CD4-positive, alpha-beta T cell treated with Interleukin-2 at 100 ng/mL for 4 hours (primary cell): Measurements from ENCODE around the gene TMEM116.
A peak's percentile ranks its signal among the peaks of the same experiment; 100 is the strongest.
"Not testable (repeated sequence)": the region's sequence is repeated elsewhere in the genome, so short reads cannot be mapped to it uniquely, and the experiment has no call there.

Source experiments
- DNase-seq: peaks from one replicate; pipeline ENCODE4 v3.0.0-alpha.2; 2020; ENCODE audit warnings: low spot score

TMEM116 gene

GRCh38 chr12:112009596-112009995 lies 3.4 kb downstream of the TMEM116 start:
- DNase-seq: not testable (repeated sequence)

- no peak for DNase-seq
Observed at GRCh38 chr12:112008918-112009317, 4.0 kb downstream of the TMEM116 start.

GRCh38 chr12:112007945-112008344 lies 5.0 kb downstream of the TMEM116 start:
- no peak for DNase-seq

- DNase-seq: no peak
Observed at GRCh38 chr12:112005419-112006395, 7.3 kb downstream of the TMEM116 start.

GRCh38 chr12:112004041-112004440 lies 8.9 kb downstream of the TMEM116 start:
- DNase-seq: no peak

- no peak for DNase-seq
Observed at GRCh38 chr12:112001576-112001975, 11.4 kb downstream of the TMEM116 start.

GRCh38 chr12:112000820-112001219 lies 12.1 kb downstream of the TMEM116 start:
- DNase-seq: no peak

- DNase-seq: not testable (repeated sequence)
Observed at GRCh38 chr12:111999129-111999528, 13.8 kb downstream of the TMEM116 start.

- DNase-seq: no peak
Observed at GRCh38 chr12:111998015-111998414, 14.9 kb downstream of the TMEM116 start.

GRCh38 chr12:111997300-111997699 lies 15.7 kb downstream of the TMEM116 start:
- DNase-seq: no peak

GRCh38 chr12:111995782-111996480 lies 17.0 kb downstream of the TMEM116 start:
- DNase-seq: no peak

- peak; percentile 66 for DNase-seq
Observed at GRCh38 chr12:111994211-111995111, 18.5 kb downstream of the TMEM116 start.

GRCh38 chr12:111993292-111994150 lies 19.4 kb downstream of the TMEM116 start:
- peak; percentile 45 for DNase-seq

- no peak for DNase-seq
Observed at GRCh38 chr12:111992464-111992863, 20.5 kb downstream of the TMEM116 start.

- no peak for DNase-seq
Observed at GRCh38 chr12:111991946-111992345, 21.0 kb downstream of the TMEM116 start.

- DNase-seq: no peak
Observed at GRCh38 chr12:111991535-111991934, 21.4 kb downstream of the TMEM116 start.

- no peak for DNase-seq
Observed at GRCh38 chr12:111984820-111985219, 28.1 kb downstream of the TMEM116 start.

- no peak for DNase-seq
Observed at GRCh38 chr12:111981987-111982386, 31.0 kb downstream of the TMEM116 start.

- DNase-seq: no peak
Observed at GRCh38 chr12:111980598-111980997, 32.4 kb downstream of the TMEM116 start.

GRCh38 chr12:111978545-111978944 lies 34.4 kb downstream of the TMEM116 start:
- DNase-seq: no peak

- DNase-seq: no peak
Observed at GRCh38 chr12:111976860-111977259, 36.1 kb downstream of the TMEM116 start.
